Gastroesophageal sphincter (tissue), 3 donors: ENCODE data around the gene SAMD4A.

Experiments used
- EP300 ChIP-seq: sonication (generic); formaldehyde crosslinking; IDR thresholded peaks from one replicate; pipeline ENCODE4 v1.6.1; 2017; ENCODE audit warnings: antibody characterized with exemption, mild to moderate bottlenecking
- POLR2A ChIP-seq, 2 donors: fragments of 450-650 bp; IDR thresholded peaks; one replicate each; pipeline ENCODE4 v1.6.1; 2017; ENCODE audit warnings: antibody characterized with exemption in 2 of 2, mild to moderate bottlenecking in 2 of 2, moderate library complexity in 1 of 2
- POLR2AphosphoS5 ChIP-seq: sonication (generic); formaldehyde crosslinking; IDR thresholded peaks from one replicate; pipeline ENCODE4 v1.6.1; 2017; ENCODE audit warnings: antibody characterized with exemption
- TF ChIP-seq, protein P1 (sequence below), 4 experiments: fragments of 200-600 bp in 2 of 4; fragments of 450-650 bp in 2 of 4; sonication (generic) in 1 of 4; IDR thresholded peaks; one replicate each; pipeline ENCODE4 v1.5.1; 2017 to 2019; ENCODE audit warnings: antibody characterized with exemption in 4 of 4, mild to moderate bottlenecking in 2 of 4, moderate library complexity in 2 of 4

- TF ChIP-seq POLR2A (IDR thresholded peaks at IDR 0.05): no peak
- TF ChIP-seq, protein P1, sequence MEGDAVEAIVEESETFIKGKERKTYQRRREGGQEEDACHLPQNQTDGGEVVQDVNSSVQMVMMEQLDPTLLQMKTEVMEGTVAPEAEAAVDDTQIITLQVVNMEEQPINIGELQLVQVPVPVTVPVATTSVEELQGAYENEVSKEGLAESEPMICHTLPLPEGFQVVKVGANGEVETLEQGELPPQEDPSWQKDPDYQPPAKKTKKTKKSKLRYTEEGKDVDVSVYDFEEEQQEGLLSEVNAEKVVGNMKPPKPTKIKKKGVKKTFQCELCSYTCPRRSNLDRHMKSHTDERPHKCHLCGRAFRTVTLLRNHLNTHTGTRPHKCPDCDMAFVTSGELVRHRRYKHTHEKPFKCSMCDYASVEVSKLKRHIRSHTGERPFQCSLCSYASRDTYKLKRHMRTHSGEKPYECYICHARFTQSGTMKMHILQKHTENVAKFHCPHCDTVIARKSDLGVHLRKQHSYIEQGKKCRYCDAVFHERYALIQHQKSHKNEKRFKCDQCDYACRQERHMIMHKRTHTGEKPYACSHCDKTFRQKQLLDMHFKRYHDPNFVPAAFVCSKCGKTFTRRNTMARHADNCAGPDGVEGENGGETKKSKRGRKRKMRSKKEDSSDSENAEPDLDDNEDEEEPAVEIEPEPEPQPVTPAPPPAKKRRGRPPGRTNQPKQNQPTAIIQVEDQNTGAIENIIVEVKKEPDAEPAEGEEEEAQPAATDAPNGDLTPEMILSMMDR (IDR thresholded peaks at IDR 0.05): no peak
- TF ChIP-seq EP300: no peak
- no peak for TF ChIP-seq POLR2AphosphoS5
These were observed 195.4 kb downstream of the SAMD4A start for GRCh38 chr14:54762296-54762695.
